ENCODE results near the gene ADARB1.

Gene ADARB1

DNA sequence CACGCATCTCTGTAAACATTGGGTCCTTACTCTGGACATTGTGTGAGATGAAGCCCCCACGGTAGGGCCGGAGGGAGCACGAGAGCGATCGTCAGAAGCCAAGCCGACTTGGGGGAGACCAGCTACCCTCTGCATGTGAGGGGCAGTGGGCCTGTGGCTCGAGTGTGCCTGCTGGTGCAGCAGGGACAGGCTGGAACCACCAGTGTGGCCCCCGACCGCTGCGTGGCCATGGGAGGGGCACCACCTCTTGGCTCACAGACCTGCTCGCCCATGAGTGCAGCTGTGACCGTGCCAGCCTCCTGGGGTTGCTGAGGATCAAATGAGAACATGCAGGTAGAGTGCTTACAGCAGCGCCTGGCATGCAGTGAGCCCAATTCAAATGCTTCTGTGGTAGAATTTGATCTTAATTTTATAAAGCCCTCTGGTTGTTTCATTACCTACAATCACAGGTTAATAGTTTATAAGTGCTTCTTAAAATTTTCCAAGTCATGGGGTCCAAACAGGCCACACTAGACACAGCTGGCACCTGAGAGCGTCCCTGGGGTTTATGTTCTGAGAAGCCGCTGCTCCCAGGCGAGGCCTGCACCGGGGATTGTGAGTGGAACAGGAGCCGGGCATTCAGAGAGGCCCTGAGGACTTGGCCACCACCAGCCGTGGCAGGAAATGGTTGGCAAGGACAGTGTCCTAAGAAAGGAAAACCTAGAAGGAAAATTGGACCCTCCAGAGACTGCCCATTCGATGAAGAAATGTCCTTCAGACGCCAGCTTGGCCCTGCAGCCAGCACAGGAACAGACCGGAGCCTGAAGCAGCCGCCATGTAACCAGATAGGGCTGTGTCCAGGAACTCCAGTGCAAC, 22.6 kb upstream of the ADARB1 start:
- no peaks in the 10 kb centered on the region for H3K27me3 ChIP-seq (ENCODE audit: control insufficient read depth, insufficient read depth, low read length)
- H3K4me3 ChIP-seq (ENCODE audit: low read depth, low read length): no peak overlapping the region
- H3K27ac ChIP-seq: no peak overlapping the region
- TF ChIP-seq, protein P1, sequence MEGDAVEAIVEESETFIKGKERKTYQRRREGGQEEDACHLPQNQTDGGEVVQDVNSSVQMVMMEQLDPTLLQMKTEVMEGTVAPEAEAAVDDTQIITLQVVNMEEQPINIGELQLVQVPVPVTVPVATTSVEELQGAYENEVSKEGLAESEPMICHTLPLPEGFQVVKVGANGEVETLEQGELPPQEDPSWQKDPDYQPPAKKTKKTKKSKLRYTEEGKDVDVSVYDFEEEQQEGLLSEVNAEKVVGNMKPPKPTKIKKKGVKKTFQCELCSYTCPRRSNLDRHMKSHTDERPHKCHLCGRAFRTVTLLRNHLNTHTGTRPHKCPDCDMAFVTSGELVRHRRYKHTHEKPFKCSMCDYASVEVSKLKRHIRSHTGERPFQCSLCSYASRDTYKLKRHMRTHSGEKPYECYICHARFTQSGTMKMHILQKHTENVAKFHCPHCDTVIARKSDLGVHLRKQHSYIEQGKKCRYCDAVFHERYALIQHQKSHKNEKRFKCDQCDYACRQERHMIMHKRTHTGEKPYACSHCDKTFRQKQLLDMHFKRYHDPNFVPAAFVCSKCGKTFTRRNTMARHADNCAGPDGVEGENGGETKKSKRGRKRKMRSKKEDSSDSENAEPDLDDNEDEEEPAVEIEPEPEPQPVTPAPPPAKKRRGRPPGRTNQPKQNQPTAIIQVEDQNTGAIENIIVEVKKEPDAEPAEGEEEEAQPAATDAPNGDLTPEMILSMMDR (IDR thresholded peaks at IDR 0.05): no peak
- H3K4me1 ChIP-seq: no peaks in the 10 kb centered on the region
- H3K79me2 ChIP-seq: no peaks in the 10 kb centered on the region
- H3K9me3 ChIP-seq (ENCODE audit: control insufficient read depth, low read length): no peaks in the 10 kb centered on the region
- H2AFZ ChIP-seq: no peak overlapping the region
- no peaks in the 10 kb centered on the region for H3K36me3 ChIP-seq (ENCODE audit: control insufficient read depth, insufficient read depth, low read length)
- H3K9ac ChIP-seq: no peak overlapping the region
- H3K4me2 ChIP-seq (ENCODE audit: low read length): no peak overlapping the region

- TF ChIP-seq, protein P1 (IDR thresholded peaks at IDR 0.05): no peak
- H3K4me3 ChIP-seq (ENCODE audit: low read depth, low read length): no peak overlapping the region
- no peaks in the 10 kb centered on the region for H3K9me3 ChIP-seq (ENCODE audit: control insufficient read depth, low read length)
- H3K36me3 ChIP-seq (ENCODE audit: control insufficient read depth, insufficient read depth, low read length): no peaks in the 10 kb centered on the region
- H2AFZ ChIP-seq: no peak overlapping the region
- no peak overlapping the region for H3K4me2 ChIP-seq (ENCODE audit: low read length)
- H3K9ac ChIP-seq: no peak overlapping the region
- no peaks in the 10 kb centered on the region for H3K27me3 ChIP-seq (ENCODE audit: control insufficient read depth, insufficient read depth, low read length)
- H3K79me2 ChIP-seq: no peaks in the 10 kb centered on the region
- no peaks in the 10 kb centered on the region for H3K4me1 ChIP-seq
- no peak overlapping the region for H3K27ac ChIP-seq
These were observed 21.4 kb upstream of the ADARB1 start for GRCh38 chr21:45052960-45053359.

DNA sequence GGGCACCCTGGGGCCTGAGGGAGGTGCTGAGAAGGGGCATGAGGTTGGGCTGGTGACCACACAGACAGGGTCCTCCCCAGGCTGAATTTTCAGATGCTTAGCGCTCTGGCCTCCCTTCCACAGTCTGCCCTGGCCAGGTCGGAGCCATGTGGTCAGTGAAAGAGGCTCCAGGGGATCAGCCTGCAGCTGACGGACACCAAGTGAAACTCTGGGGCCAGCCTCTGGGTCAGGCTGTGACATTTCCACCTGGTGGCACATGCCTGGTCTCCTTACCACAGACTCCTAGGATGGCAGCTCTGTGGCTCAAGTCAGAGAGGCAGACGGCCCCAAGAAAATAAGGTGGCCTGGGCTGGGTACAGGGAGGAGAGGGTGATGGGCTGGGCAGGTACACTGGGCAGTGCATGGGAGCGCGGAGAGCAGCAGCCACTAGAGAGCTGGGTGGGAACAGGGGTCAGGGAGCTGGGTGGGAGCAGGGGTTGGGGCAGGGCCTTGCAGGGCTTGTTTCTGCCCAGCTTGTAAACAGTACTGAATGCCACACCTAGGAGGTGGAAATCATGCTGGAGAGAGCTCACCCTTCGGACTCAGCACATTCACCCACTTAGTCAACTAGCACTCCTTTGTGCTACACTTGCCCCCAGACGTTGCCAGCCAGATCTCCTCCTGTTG, 20.7 kb upstream of the ADARB1 start:
- Histone ChIP-seq H3K36me3 (ENCODE audit: control insufficient read depth, insufficient read depth, low read length) (no peaks in the 10 kb centered on the region), H3K9ac (no peak overlapping the region), H3K4me1 (no peaks in the 10 kb centered on the region), H3K4me3 (ENCODE audit: low read depth, low read length) (no peak overlapping the region), H2AFZ (no peak overlapping the region), H3K4me2 (ENCODE audit: low read length) (no peak overlapping the region), H3K27ac (no peak overlapping the region), H3K9me3 (ENCODE audit: control insufficient read depth, low read length) (no peaks in the 10 kb centered on the region), H3K27me3 (ENCODE audit: control insufficient read depth, insufficient read depth, low read length) (no peaks in the 10 kb centered on the region), H3K79me2 (no peaks in the 10 kb centered on the region)
- TF ChIP-seq, protein P1 (IDR thresholded peaks at IDR 0.05): no peak

GRCh38 chr21:45054227-45054926, 20.0 kb upstream of the ADARB1 start:
- no peak overlapping the region for H2AFZ ChIP-seq
- no peak overlapping the region for H3K9ac ChIP-seq
- no peaks in the 10 kb centered on the region for H3K27me3 ChIP-seq (ENCODE audit: control insufficient read depth, insufficient read depth, low read length)
- no peaks in the 10 kb centered on the region for H3K79me2 ChIP-seq
- no peak overlapping the region for H3K4me2 ChIP-seq (ENCODE audit: low read length)
- no peaks in the 10 kb centered on the region for H3K36me3 ChIP-seq (ENCODE audit: control insufficient read depth, insufficient read depth, low read length)
- TF ChIP-seq, protein P1 (IDR thresholded peaks at IDR 0.05): no peak
- H3K9me3 ChIP-seq (ENCODE audit: control insufficient read depth, low read length): no peaks in the 10 kb centered on the region
- no peak overlapping the region for H3K4me3 ChIP-seq (ENCODE audit: low read depth, low read length)
- H3K4me1 ChIP-seq: no peaks in the 10 kb centered on the region
- H3K27ac ChIP-seq: no peak overlapping the region
